GM12865 (cell line): ENCODE results near the gene PNO1.

Experiments used
- DNase-seq: peaks from one replicate; pipeline ENCODE4 v3.0.0; 2010; ENCODE audit warnings: low read depth
- H3K4me3 ChIP-seq: 2 replicates; pipeline ENCODE4 v1.5.1; 2011; ENCODE audit warnings: mild to moderate bottlenecking, low read depth, low read length, control low read depth
- CTCF ChIP-seq: IDR thresholded peaks from 2 replicates; pipeline ENCODE4 v1.5.1; 2011; ENCODE audit warnings: low read length, control low read depth, low read depth, inconsistent platforms; ENCODE audit not compliant: insufficient read depth; ENCODE audit errors: missing control alignments

PNO1 gene

GRCh38 chr2:68156419-68156818 is 1.3 kb upstream of the PNO1 start:
- DNase-seq, result no peak
- TF ChIP-seq CTCF, result no peak
- peak overlapping the region; percentile 94 for H3K4me3 ChIP-seq

- DNase-seq, result no peak
- H3K4me3 ChIP-seq, result peak overlapping the region; percentile 94
- no peak for TF ChIP-seq CTCF
Measured at GRCh38 chr2:68157002-68157401, 686 bp upstream of the PNO1 start.

- peak overlapping the region; percentile 94 for H3K4me3 ChIP-seq
- no peak for TF ChIP-seq CTCF
- no peak for DNase-seq
Measured at GRCh38 chr2:68158134-68158447, 403 bp downstream of the PNO1 start.

DNA sequence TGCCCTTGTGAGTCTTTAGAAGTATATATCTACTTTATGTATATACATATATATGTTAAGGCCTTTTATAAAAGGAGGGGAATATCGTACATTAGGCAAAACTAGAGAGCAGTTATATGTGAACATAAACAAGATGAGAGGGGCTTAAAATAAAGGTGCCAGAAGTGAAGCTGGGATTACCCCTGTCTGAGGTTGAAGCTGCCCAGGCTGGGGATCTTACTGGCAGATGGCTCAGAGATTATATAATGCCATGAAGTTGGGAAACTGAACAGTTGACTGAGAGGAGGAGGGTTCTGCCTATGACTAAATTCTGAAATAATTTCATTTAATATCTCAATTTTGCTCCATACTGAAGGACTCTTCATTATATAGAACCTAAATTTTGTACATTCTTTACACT is 6.0 kb downstream of the PNO1 start:
- TF ChIP-seq CTCF, result no peak
- no peak overlapping the region for H3K4me3 ChIP-seq
- DNase-seq, result no peak

GRCh38 chr2:68167186-68167585 is 9.5 kb downstream of the PNO1 start:
- no peak for DNase-seq
- no peak overlapping the region for H3K4me3 ChIP-seq
- no peak for TF ChIP-seq CTCF

DNA sequence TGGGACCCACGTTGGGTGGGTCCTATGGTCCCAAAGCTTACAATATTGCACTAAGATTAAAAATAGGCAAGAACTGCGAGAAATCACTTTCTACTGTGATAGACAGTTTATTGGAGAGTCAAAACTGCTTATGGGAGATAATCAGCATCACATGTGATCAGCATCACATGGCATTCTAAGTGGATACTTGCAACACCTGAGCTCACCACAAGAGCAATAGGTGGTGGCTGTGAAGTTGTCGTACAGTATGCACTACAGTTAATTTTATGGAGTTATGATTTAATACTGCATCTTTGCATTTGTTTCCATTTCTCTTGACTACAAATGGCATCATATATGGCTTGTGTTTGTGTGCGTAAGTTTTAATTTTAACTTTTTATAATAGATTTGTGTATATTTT is 11.6 kb downstream of the PNO1 start:
- TF ChIP-seq CTCF, result peak; percentile 17
- H3K4me3 ChIP-seq, result no peak overlapping the region
- DNase-seq, result no peak

- no peak for DNase-seq
- no peak overlapping the region for H3K4me3 ChIP-seq
- TF ChIP-seq CTCF, result no peak
Measured at GRCh38 chr2:68171146-68171545, 13.5 kb downstream of the PNO1 start.
